ENCODE results near the gene ARSJ. TPM values are rescaled to one million over a fixed set of nuclear protein-coding genes. Genes with fewer than 3 reads are reported as not detected.

ARSJ gene
- total and polyA plus RNA-seq, 2 of the 8 experiments (the other 6 are each of a cell fraction or from before 2014, with no cell fraction given) = 1.4 to 6.3 TPM

DNA sequence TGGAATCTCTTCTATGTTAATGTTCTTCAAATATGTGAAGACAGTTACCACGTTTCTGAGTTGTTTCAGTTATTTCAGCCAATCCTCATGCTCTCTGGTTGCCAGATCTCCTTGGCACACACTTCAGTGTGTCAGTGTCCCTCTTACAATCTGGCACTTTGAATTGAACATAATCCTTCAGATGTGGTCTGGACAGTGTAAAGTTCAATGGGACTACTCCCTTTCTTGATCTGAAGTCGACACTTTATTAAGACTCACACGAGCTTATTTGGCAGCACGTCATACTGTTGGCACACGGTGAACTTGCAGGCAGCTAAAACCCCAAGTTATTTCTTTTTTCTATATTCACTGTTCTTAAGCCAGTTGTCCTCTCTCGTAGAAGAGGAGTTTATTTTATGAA is 28.2 kb downstream of the ARSJ start:
- no peak for FAIRE-seq
- TF ChIP-seq ZNF274 (IDR thresholded peaks at IDR 0.05; ENCODE audit: borderline replicate concordance, extremely low read depth, low read length) = no peak
- no peak for TF ChIP-seq JUN (IDR thresholded peaks at IDR 0.05; ENCODE audit: low read depth, low read length)
- TF ChIP-seq, protein P1, sequence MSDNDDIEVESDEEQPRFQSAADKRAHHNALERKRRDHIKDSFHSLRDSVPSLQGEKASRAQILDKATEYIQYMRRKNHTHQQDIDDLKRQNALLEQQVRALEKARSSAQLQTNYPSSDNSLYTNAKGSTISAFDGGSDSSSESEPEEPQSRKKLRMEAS (IDR thresholded peaks at IDR 0.05) = no peak
- TF ChIP-seq POLR2A (IDR thresholded peaks at IDR 0.05; ENCODE audit: control extremely low read depth in 1 of 2, low read depth in 2 of 2, low read length in 2 of 2) = no peak
- TF ChIP-seq TBP (IDR thresholded peaks at IDR 0.05; ENCODE audit: low read depth, low read length) = no peak
- TF ChIP-seq ASH2L (IDR thresholded peaks at IDR 0.05; ENCODE audit: low read length) = no peak
- no peak for TF ChIP-seq POU5F1 (IDR thresholded peaks at IDR 0.05; ENCODE audit: low read depth, low read length)
- TF ChIP-seq KDM4A (IDR thresholded peaks at IDR 0.05; ENCODE audit: low read depth, low read length, severe bottlenecking) = no peak
- no peak for TF ChIP-seq BRCA1 (IDR thresholded peaks at IDR 0.05; ENCODE audit: low read depth, low read length)
- TF ChIP-seq SRF (IDR thresholded peaks at IDR 0.05; ENCODE audit: low read depth, low read length) = no peak
- TF ChIP-seq POLR2AphosphoS5 (IDR thresholded peaks at IDR 0.05; ENCODE audit: low read depth, low read length) = no peak
- no peak for TF ChIP-seq YY1 (IDR thresholded peaks at IDR 0.05; ENCODE audit: low read depth, low read length)
- no peak for TF ChIP-seq GABPA (IDR thresholded peaks at IDR 0.05; ENCODE audit: borderline replicate concordance, insufficient read depth, low read length)
- TF ChIP-seq CHD1 (IDR thresholded peaks at IDR 0.05; ENCODE audit: low read depth, low read length) = no peak
- TF ChIP-seq RNF2 (IDR thresholded peaks at IDR 0.05; ENCODE audit: borderline replicate concordance, low read depth, low read length, missing control alignments, poor library complexity, severe bottlenecking) = no peak
- no peak for TF ChIP-seq MAFK (IDR thresholded peaks at IDR 0.05; ENCODE audit: low read depth, low read length)

More for the DNA sequence above, 28.2 kb downstream of the ARSJ start:
- Histone ChIP-seq H3K27ac (ENCODE audit: low read depth, low read length) (no peak overlapping the region), H3K79me2 (ENCODE audit: control insufficient read depth in 1 of 2, insufficient read depth in 2 of 2, low read length in 2 of 2) (no peaks in the 10 kb centered on the region), H3K4ac (replicated peaks; ENCODE audit: insufficient read length, low read depth, low read length) (no peak overlapping the region), H2BK20ac (ENCODE audit: low read length) (no peak overlapping the region), H3K36me3 (ENCODE audit: control insufficient read depth in 2 of 4, insufficient read depth in 4 of 4, low read length in 3 of 4) (no peaks in the 10 kb centered on the region), H3K14ac (ENCODE audit: insufficient read length) (no peak overlapping the region), H4K91ac (replicated peaks; ENCODE audit: insufficient read length, low read length) (no peak overlapping the region), H2BK120ac (replicated peaks; ENCODE audit: low read depth, low read length) (no peak overlapping the region), H3K18ac (ENCODE audit: extremely low read depth, low read length) (no peak overlapping the region), H4K20me1 (replicated peaks in 1 of 2; ENCODE audit: control insufficient read depth in 1 of 2, insufficient read depth in 2 of 2, low read length in 2 of 2) (no peaks in the 10 kb centered on the region), H3K4me3 (ENCODE audit: extremely low read depth in 1 of 4, insufficient read depth in 2 of 4, low read depth in 3 of 4, low read length in 4 of 4) (no peak overlapping the region), H3K23me2 (ENCODE audit: low read depth, low read length) (no peaks in the 10 kb centered on the region), H3K23ac (ENCODE audit: insufficient read length) (no peak overlapping the region), H2BK12ac (ENCODE audit: low read depth, low read length) (no peak overlapping the region), H2BK15ac (ENCODE audit: low read length) (no peak overlapping the region), H3K9ac (replicated peaks in 1 of 4; ENCODE audit: extremely low read depth in 1 of 4, low read depth in 3 of 4, low read length in 3 of 4) (no peak overlapping the region), H2BK5ac (ENCODE audit: low read depth, low read length) (no peak overlapping the region), H3K56ac (replicated peaks; ENCODE audit: insufficient read length, low read depth, low read length) (no peak overlapping the region), H3K4me1 (replicated peaks in 1 of 4; ENCODE audit: control insufficient read depth in 3 of 4, insufficient read depth in 4 of 4, low read length in 3 of 4) (no peaks in the 10 kb centered on the region; a peak in 1 of 7 replicates), H4K5ac (ENCODE audit: insufficient read length, low read depth, low read length) (no peak overlapping the region), H3K79me1 (ENCODE audit: low read depth, low read length) (no peaks in the 10 kb centered on the region), H2AFZ (ENCODE audit: low read length) (no peak overlapping the region), H3K27me3 (replicated peaks in 1 of 4; ENCODE audit: control insufficient read depth in 3 of 4, extremely low read depth in 1 of 4, insufficient read depth in 3 of 4, low read length in 3 of 4) (no peaks in the 10 kb centered on the region), H4K8ac (ENCODE audit: extremely low read depth, insufficient read depth, low read length) (no peak overlapping the region), H3K4me2 (ENCODE audit: insufficient read depth in 1 of 2, low read depth in 2 of 2, low read length in 2 of 2) (no peak overlapping the region), H3K9me3 (ENCODE audit: insufficient read depth in 2 of 2, low read depth in 1 of 2, low read length in 1 of 2) (no peaks in the 10 kb centered on the region), H2AK5ac (ENCODE audit: low read depth, low read length) (no peak overlapping the region)
- no peak for DNase-seq (ENCODE audit: low read depth in 1 of 2, low spot score in 2 of 2)
- ChIA-PET POLR2A (ENCODE audit: partially characterized antibody) (no interaction called here), CTCF (ENCODE audit: partially characterized antibody) (interaction anchor here (0.5 to 3.9 kb wide), 12 partner anchors 12 to 433 kb away, joined by 3 to 35 read pairs (median 4); partner anchors contain the start of gene ARSJ)
- 86% methylated on average over 6 of the region's 6 CpGs; no CpG with 5 or more reads in 1 of the 2 experiments for WGBS, 2 experiments (ENCODE audit: extremely low coverage in 1 of 2, insufficient coverage in 1 of 2, insufficient read length in 1 of 2, insufficient replicate concordance in 2 of 2, low coverage in 1 of 2, low lambda C conversion rate in 2 of 2, missing lambda C conversion rate in 1 of 2)

Measured in H1 (cell line).